ENCODE results near the gene LYZL1.

DNA sequence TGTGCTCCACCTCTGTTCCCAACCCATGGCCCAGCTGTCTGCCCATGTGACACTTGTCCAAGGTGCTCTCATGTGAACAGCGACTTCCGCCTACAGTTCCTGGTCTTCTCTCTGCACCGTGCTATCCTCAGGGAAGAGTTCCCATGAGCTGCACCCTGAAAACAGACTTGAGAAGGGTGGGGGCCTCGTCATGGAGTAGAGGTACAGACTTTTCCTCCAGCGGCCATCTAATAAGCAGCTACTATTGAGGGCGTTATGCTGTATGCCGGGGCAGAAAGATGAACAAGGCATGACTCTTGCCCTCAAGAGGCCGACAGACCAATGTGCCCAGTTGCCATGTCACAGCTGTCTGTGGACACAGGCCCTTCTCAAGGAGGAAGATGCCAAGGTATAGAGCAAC lies 25.4 kb upstream of the LYZL1 start:
- TF ChIP-seq, protein P1, sequence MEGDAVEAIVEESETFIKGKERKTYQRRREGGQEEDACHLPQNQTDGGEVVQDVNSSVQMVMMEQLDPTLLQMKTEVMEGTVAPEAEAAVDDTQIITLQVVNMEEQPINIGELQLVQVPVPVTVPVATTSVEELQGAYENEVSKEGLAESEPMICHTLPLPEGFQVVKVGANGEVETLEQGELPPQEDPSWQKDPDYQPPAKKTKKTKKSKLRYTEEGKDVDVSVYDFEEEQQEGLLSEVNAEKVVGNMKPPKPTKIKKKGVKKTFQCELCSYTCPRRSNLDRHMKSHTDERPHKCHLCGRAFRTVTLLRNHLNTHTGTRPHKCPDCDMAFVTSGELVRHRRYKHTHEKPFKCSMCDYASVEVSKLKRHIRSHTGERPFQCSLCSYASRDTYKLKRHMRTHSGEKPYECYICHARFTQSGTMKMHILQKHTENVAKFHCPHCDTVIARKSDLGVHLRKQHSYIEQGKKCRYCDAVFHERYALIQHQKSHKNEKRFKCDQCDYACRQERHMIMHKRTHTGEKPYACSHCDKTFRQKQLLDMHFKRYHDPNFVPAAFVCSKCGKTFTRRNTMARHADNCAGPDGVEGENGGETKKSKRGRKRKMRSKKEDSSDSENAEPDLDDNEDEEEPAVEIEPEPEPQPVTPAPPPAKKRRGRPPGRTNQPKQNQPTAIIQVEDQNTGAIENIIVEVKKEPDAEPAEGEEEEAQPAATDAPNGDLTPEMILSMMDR (conservative IDR thresholded peaks at IDR 0.05; ENCODE audit: low read length) = no peak
- TF ChIP-seq EZH2phosphoT487 (IDR thresholded peaks at IDR 0.05; ENCODE audit: borderline replicate concordance) = no peak

All from Loucy (cell line).